SK-N-SH treated with all-trans-retinoic acid at 6 μM for 48 hours (cell line): ENCODE measurements around the gene RAB3IL1.

Experiments
- ARNTL ChIP-seq: fragments of 450-650 bp; formaldehyde crosslinking; IDR thresholded peaks from 2 replicates; pipeline ENCODE4 v1.5.0; 2020; ENCODE audit warnings: low read depth, mild to moderate bottlenecking, moderate library complexity, borderline replicate concordance
- BACH2 ChIP-seq: fragments of 250-450 bp; sonication (Bioruptor Pico); IDR thresholded peaks from 2 replicates; pipeline ENCODE4 v1.9.0; 2021; ENCODE audit warnings: mild to moderate bottlenecking, borderline replicate concordance
- CREB5 ChIP-seq: fragments of 250-450 bp; sonication (Bioruptor Pico); IDR thresholded peaks from 2 replicates; pipeline ENCODE4 v1.5.1; 2020; ENCODE audit warnings: low read depth, mild to moderate bottlenecking, moderate library complexity
- ESRRG ChIP-seq: fragments of 250-450 bp; sonication (Bioruptor Pico); IDR thresholded peaks from 2 replicates; pipeline ENCODE4 v1.6.1; 2021; ENCODE audit warnings: mild to moderate bottlenecking
- OSR1 ChIP-seq: fragments of 250-450 bp; sonication (Bioruptor Pico); IDR thresholded peaks from 2 replicates; pipeline ENCODE4 v1.8.0; 2022; ENCODE audit warnings: moderate library complexity, mild to moderate bottlenecking, inconsistent platforms
- PATZ1 ChIP-seq: fragments of 250-450 bp; sonication (Bioruptor Pico); IDR thresholded peaks from 2 replicates; pipeline ENCODE4 v1.8.0; 2020; ENCODE audit warnings: mild to moderate bottlenecking, moderate library complexity, borderline replicate concordance
- PPARA ChIP-seq: fragments of 250-450 bp; sonication (Bioruptor Pico); IDR thresholded peaks from 2 replicates; pipeline ENCODE4 v1.5.0; 2020; ENCODE audit warnings: mild to moderate bottlenecking, borderline replicate concordance
- TOX ChIP-seq: fragments of 250-450 bp; sonication (Bioruptor Pico); IDR thresholded peaks from 2 replicates; pipeline ENCODE4 v1.8.0; 2021; ENCODE audit warnings: mild to moderate bottlenecking, moderate library complexity, borderline replicate concordance
- ZFP30 ChIP-seq: fragments of 450-650 bp; formaldehyde crosslinking; IDR thresholded peaks from 2 replicates; pipeline ENCODE4 v1.5.0; 2022; ENCODE audit warnings: mild to moderate bottlenecking, moderate library complexity
- ZNF565 ChIP-seq: fragments of 450-650 bp; formaldehyde crosslinking; conservative IDR thresholded peaks from 2 replicates; pipeline ENCODE4 v1.5.0; 2020; ENCODE audit warnings: low read depth, mild to moderate bottlenecking, moderate library complexity

- no peak for TF ChIP-seq OSR1 (CRISPR knock-in tag)
- no peak for TF ChIP-seq PPARA (CRISPR knock-in tag)
- TF ChIP-seq ZNF565 (CRISPR knock-in tag), result no peak
- no peak for TF ChIP-seq ARNTL (CRISPR knock-in tag)
- TF ChIP-seq PATZ1 (CRISPR knock-in tag), result no peak
- no peak for TF ChIP-seq CREB5 (CRISPR knock-in tag)
- TF ChIP-seq ESRRG (CRISPR knock-in tag), result no peak
- no peak for TF ChIP-seq TOX (CRISPR knock-in tag)
- no peak for TF ChIP-seq ZFP30 (CRISPR knock-in tag)
- no peak for TF ChIP-seq BACH2 (CRISPR knock-in tag)
Measured at GRCh38 chr11:61959114-61959513, 41.7 kb upstream of the RAB3IL1 start.
